ENCODE measurements around the gene ZNF236. TPM values are rescaled to one million over a fixed set of nuclear protein-coding genes. Genes with fewer than 3 reads are reported as not detected.

The ZNF236 gene
- polyA plus RNA-seq, 2 of the 4 experiments (the other 2 are of a cell fraction): 2.6 to 7.8 TPM

GRCh38 chr18:76952747-76953146 lies 130.4 kb downstream of the ZNF236 start (continued):
- TF ChIP-seq RAD21 (conservative IDR thresholded peaks at IDR 0.05 in 1 of 2, IDR thresholded peaks at IDR 0.05 in 1 of 2): no peak

- CTCF ChIA-PET: no interaction called here
- DNase-seq (ENCODE audit: low read depth in 1 of 2, low spot score in 1 of 2): no peak
- WGBS (ENCODE audit: missing lambda C conversion rate): 77% methylated on average over 6 of the region's 6 CpGs
- TF ChIP-seq BHLHE40 (IDR thresholded peaks at IDR 0.05; ENCODE audit: low read depth, low read length): no peak
- TF ChIP-seq HOXA7 (CRISPR knock-in tag; IDR thresholded peaks at IDR 0.05): no peak
- no peak for TF ChIP-seq PHF8 (IDR thresholded peaks at IDR 0.05; ENCODE audit: borderline replicate concordance, low read depth)
- Histone ChIP-seq H3K4me3 (no peak overlapping the region), H3K9me3 (no peaks in the 10 kb centered on the region), H3K4me2 (no peak overlapping the region), H3K27ac (no peak overlapping the region), H3K4me1 (no peaks in the 10 kb centered on the region)
- no peak for FAIRE-seq
- no peak for ATAC-seq
- POLR2A ChIA-PET: no interaction called here
These were observed 130.8 kb downstream of the ZNF236 start for GRCh38 chr18:76953156-76953555.

- Histone ChIP-seq H3K4me3 (no peak overlapping the region), H3K4me2 (no peak overlapping the region), H3K27ac (no peak overlapping the region), H3K9me3 (no peaks in the 10 kb centered on the region), H3K4me1 (no peaks in the 10 kb centered on the region)
- WGBS (ENCODE audit: missing lambda C conversion rate): 93% methylated on average over 12 of the region's 12 CpGs
- FAIRE-seq: no peak
- POLR2A ChIA-PET: no interaction called here
- TF ChIP-seq MAFK (IDR thresholded peaks at IDR 0.05; ENCODE audit: partially characterized antibody) (no peak), ATOH8 (CRISPR knock-in tag; IDR thresholded peaks at IDR 0.05; ENCODE audit: low read depth) (no peak), POLR2A (IDR thresholded peaks at IDR 0.05; ENCODE audit: low read length) (no peak), MYC (IDR thresholded peaks at IDR 0.05; ENCODE audit: borderline replicate concordance, low read length) (no peak), SREBF2 (IDR thresholded peaks at IDR 0.05) (no peak), FOSB (CRISPR knock-in tag; IDR thresholded peaks at IDR 0.05) (no peak), MAX (IDR thresholded peaks at IDR 0.05) (no peak), RNF2 (IDR thresholded peaks at IDR 0.05; ENCODE audit: borderline replicate concordance, low read depth) (no peak), USF2 (IDR thresholded peaks at IDR 0.05) (no peak), HOXA7 (CRISPR knock-in tag; IDR thresholded peaks at IDR 0.05) (no peak), ZFP36 (IDR thresholded peaks at IDR 0.05; ENCODE audit: borderline replicate concordance, partially characterized antibody) (no peak), NR3C1 (IDR thresholded peaks at IDR 0.05) (no peak)
- CTCF ChIA-PET: no interaction called here
- ATAC-seq: no peak
- DNase-seq (ENCODE audit: low read depth in 1 of 2, low spot score in 1 of 2): no peak
These were observed 131.4 kb downstream of the ZNF236 start for GRCh38 chr18:76953583-76954233.

DNA sequence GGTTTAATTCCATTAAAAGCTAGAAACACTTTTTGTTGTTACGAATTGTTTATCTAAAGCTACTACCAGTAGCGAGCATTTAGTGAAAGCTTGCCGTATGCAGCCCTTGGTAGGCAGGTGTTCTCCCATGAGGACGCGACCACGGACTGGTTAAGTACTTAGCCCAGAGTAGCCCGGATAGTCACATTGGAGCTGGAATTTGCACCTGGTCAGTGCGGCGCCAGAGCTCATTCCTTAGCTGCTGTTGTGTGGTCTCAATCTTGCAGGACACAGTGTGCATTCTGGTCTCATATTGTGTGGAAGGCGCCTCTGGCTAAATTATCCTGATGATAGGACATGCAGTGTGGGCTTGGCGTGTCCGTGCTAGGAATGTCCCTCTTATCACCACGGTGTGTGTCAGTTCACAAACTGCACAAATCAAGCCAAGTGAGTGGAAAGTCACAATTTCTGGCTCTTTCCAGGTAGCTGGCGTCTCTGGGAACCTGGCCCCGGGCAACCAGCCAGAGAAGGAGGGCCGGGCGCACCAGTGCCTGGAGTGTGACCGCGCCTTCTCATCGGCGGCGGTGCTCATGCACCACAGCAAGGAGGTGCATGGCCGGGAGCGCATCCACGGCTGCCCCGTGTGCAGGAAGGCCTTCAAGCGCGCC lies 133.3 kb downstream of the ZNF236 start:
- FAIRE-seq: no peak
- no peak overlapping the region for H3K27ac ChIP-seq
- no peak for TF ChIP-seq RAD21 (conservative IDR thresholded peaks at IDR 0.05 in 1 of 2, IDR thresholded peaks at IDR 0.05 in 1 of 2)
- TF ChIP-seq EHF (CRISPR knock-in tag; IDR thresholded peaks at IDR 0.05): no peak
- TF ChIP-seq ESRRA (IDR thresholded peaks at IDR 0.05; ENCODE audit: borderline replicate concordance, low read length): no peak
- no peak for TF ChIP-seq TFCP2L1 (CRISPR knock-in tag; IDR thresholded peaks at IDR 0.05)
- no peak for TF ChIP-seq FOXS1 (CRISPR knock-in tag; IDR thresholded peaks at IDR 0.05)
- TF ChIP-seq ZNF302 (CRISPR knock-in tag; IDR thresholded peaks at IDR 0.05): no peak
- no peak for TF ChIP-seq ELK1 (IDR thresholded peaks at IDR 0.05; ENCODE audit: low read depth, low read length)
- no peak for TF ChIP-seq ATOH8 (CRISPR knock-in tag; IDR thresholded peaks at IDR 0.05; ENCODE audit: low read depth)
- TF ChIP-seq FOSL2 (IDR thresholded peaks at IDR 0.05): no peak
- TF ChIP-seq FOSL2 (CRISPR knock-in tag; IDR thresholded peaks at IDR 0.05): no peak
- TF ChIP-seq NR3C1 (IDR thresholded peaks at IDR 0.05): no peak
- TF ChIP-seq CBX8 (IDR thresholded peaks at IDR 0.05): no peak
- no peak for TF ChIP-seq NPAS2 (CRISPR knock-in tag; IDR thresholded peaks at IDR 0.05; ENCODE audit: borderline replicate concordance)
- no peak for TF ChIP-seq GATA3 (IDR thresholded peaks at IDR 0.05; ENCODE audit: borderline replicate concordance)
- CTCF ChIA-PET: interaction anchor here (1.1 kb wide), 1 partner anchor 27 kb away, joined by 4 read pairs; no protein-coding TSS in a partner anchor
- no peak overlapping the region for H3K4me3 ChIP-seq
- H3K9me3 ChIP-seq: no peaks in the 10 kb centered on the region
- H3K4me2 ChIP-seq: no peak overlapping the region
- 96% methylated on average over 23 of the region's 28 CpGs for WGBS (ENCODE audit: missing lambda C conversion rate)
- POLR2A ChIA-PET: no interaction called here
- ATAC-seq: no peak
- DNase-seq (ENCODE audit: low read depth in 1 of 2, low spot score in 1 of 2): no peak
- H3K4me1 ChIP-seq: no peaks in the 10 kb centered on the region

Data from A549 (cell line).